Right hindlimb (tissue), 1 donor: Measurements from ENCODE around the gene BMP6.

Experiments
- DNase-seq: peaks from one replicate; pipeline ENCODE4 v3.0.0-alpha.2; 2018

BMP6 gene

DNA sequence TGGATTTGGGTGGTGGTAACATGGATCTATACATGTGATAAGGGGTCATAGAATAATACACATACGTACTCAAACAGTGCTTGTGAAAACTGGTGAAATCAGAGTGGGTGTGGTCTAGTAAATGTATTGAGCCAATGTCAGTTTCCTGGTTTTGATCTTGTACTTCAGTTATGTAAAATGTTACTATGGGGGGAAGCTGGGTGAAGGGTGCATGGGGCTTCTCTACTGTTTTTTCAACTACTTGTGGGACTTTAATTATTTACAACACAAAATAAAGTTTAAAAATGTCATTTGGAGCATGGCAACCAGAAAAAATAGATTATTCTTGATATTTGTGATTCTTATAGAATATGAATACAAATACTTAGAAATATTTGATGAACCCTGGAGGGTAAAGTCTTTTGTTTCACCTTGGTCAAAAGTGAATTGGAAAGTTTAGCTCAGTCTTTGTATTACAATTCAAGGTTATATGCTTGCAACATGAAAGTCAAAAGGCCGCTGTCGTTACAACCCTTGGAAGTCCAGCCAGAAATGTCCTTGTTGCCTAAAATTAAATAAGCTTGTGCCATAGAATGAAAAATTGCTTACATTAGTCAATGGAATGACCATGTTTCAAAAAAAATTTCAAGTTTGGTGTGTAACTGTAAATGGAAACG is 110.6 kb downstream of the BMP6 start:
- DNase-seq = no peak

DNA sequence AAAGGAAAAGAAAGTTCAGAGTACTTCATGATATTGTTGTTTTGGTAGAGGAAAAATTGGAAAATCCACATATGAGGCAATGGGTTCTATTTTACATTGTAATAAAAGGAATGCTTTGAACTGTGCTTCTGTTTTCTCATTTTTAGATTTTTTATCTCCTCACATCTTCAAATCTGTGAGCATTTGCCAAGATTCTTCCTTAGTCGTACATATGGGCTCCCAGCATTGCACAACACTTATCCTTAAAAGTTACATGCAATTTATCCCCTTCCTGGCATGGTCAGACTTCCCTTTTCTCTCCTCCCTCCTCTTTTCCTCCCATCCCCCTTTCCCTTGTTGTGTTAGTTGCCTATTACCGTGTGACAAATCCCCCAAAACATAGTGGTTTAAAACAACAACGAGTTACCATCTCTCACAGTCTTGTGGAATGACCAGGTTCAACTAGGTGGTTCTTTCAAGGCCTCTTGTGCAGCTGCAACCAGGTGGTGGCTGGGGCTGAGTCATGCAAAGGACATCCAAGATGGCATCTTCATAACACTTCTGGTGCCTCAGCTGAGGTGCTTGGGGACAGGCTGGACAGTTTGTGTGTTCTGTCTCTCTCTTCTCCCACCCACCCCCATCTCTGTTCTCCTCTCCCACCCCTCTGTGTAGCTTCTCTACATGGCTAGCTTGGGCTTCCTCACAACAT is 116.0 kb downstream of the BMP6 start:
- DNase-seq = no peak

DNA sequence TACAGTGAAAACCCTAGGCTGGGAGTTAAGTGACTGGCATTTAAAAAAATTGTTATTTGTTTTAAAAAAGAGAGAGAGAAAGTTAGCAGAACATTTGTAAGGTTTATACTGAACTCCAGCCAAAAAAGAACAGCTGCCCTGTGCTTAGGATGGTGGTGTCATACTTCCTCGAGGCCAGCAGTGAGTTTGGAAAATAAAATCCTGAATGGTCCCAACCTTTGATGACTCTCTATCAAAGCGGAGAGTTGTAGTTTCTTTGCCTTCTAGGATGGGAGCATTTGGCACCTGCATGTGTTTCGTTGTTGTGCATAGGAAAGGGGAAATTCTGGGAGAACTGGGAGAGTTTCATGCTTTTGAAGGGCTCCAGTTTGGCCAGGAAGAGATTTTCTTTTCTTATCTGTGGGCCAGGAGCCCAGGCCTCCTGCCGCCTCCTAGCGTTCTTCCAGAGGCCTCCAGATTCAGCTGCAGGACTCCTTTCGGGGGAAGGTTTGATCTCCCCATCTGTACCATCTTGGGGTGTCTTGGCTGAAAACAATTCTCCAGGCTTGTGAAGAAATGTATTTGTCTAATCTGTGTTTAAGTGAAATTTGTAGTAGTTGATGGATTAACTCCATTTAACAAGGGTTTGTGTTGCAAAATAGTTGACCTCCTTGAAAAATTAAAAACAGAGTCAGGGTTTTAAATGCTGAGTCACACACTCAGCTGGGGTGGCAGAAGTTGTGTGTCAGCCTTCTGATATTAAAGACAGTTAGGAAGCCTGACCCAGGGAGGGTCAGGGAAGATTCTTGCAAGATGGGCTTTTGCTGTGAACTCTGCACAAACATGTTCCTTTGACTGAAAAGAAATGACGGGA is 121.3 kb downstream of the BMP6 start:
- DNase-seq = no peak

DNA sequence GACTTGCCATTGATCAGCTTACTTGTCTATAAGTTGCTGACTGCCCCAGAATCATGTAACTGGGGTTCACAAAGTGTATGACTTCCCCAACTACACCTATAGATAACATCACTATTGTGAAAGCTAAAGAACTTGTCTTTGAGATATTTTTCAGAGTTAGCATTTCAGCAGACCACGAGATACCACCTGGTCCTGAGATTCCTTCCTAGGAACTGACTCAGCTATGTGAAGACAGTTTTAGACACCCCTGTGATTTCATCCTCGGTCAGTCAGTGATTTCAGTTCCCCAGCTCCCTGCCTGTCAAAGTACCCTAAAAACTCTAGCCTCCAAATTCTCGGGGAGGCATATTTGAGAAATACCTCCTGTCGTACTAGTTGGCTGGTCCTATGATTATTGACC is 122.3 kb downstream of the BMP6 start:
- no peak for DNase-seq

DNA sequence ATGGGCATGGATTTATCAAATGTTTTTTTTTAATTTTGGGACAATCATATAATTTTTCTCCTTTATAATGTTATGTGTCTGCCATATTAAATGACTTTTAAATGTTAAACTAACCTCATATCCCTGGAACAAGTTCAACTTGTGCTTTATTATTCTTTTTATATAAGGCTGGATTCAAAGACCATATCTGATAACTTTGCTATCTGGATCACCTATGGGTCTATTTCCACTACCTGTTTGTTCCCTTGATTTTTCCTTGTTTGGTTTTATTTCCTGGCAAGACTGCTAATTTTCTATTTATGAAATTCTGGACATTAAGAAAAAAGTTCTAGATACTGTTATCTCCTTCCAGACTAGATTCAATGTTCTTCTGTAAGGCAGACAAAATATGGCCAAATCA is 125.9 kb downstream of the BMP6 start:
- DNase-seq = no peak

DNA sequence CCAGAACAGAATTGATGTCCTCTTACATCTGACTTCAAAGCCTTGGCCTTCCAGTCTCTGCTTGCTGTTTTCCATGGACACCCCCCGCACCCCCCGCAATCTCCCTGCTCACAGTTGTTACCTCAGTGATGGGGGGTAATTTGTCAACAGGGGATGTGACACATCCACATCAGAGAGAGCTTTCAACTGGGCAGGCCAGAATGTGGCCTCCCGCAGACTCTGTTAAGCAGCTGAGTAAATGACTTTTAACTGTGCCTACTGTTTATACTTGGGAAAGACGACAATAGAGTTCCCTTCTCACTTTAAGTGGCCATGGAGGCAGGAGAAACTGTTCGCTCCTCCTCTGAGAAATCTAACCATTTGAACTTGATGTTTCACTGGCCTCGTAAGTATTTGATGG is 133.7 kb downstream of the BMP6 start:
- DNase-seq = no peak

DNA sequence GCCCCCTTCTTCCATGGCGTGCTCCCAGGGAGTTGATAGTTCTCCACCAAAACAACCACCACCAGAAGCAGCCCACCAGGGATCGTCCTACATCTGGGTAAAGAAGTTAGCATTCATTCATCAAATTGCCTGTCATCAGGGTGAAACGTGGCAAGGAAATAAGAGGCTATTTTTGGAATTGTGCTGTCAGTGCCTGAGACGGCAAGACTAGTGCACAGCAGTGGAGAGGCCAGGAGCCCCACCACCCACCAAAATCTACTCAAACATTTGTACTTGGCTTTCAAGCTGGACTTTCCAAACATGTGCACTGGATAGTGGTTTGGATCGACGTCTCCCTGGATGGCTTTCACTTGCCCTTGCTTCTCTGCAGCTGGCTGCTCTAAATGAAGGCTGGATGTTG is 139.9 kb downstream of the BMP6 start:
- DNase-seq = peak; percentile 31

DNA sequence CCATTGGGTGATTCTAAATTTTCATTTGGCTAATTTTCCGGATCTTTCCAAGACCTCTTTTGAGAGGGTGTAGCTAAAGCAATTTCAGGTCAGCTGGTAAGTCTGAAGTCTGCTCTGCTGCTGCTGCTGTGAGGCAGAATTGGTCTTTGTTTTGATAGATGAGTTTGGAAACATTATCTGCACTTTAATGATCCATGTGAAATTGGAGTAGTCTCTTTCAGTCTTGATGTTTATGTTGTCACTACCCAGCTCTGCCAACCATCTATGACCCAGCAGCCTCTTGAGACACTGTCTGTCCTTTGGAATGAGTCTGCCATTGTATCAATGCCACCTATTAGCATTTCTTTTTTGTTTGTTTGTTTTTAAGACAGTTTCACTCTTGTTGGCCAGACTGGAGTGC is 140.6 kb downstream of the BMP6 start:
- DNase-seq = no peak

DNA sequence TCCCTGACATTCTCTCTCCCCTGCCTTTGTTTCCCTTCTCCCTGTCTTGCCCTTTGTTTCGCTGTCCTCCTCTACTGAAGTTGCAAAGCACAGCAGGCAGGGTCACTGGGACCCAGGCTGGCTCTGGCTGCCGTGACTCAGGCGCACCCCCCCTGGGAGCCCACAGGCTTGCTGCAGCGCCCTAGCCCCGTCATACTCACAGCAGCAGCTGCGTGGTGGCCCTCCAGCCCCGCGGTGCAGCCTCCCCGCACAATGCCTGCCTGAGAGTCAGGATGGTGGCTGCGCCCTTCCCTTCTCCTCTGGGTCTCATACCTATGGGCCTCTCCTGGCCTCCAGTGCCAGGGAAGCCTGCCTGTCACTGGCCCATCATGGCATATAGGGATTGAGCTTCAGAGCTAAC is 143.0 kb downstream of the BMP6 start:
- no peak for DNase-seq

DNA sequence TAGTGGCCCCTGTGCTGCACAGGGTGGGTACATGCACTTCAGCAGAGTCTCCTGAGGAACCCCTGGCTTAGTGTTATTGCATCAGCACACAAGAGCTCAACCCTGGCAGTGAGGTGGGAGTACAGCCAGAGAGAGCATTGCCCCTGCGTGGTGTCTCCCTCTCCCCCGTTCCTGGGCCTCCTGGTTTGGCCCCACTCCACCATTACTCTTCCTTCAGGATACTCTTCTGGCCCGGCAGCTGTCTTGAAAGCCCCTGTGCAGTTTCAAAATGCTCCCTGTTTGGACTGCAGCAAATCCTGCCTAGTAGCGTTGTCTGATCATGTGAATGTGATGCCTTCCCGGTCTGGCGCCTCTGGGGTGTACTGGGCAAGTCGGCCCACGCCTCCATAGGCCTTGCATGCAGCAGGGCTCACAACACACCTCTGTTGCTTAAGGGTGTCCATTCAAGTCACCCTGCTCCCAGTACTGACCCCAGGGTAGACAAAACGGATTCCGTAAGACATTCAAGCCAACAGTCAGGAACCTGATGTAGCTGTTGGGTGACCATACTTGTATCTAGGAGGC is 152.6 kb downstream of the BMP6 start:
- DNase-seq = no peak

DNA sequence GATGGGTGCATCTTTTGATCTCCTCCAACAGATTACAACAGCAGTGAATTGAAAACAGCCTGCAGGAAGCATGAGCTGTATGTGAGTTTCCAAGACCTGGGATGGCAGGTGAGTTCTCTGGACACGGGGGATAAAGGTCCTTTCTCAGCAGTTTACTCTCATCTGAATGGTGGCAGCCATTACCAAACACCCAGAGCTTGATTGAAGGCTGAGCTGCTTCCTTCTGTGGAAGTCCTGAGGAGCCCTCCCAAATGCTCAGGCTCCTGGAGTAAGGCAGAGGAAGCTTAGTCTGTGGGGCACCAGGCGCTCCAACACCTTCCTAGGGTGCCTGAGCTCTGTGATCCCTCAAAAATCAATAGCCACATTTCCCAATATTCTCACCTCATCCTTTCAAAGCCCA is 153.1 kb downstream of the BMP6 start:
- no peak for DNase-seq

DNA sequence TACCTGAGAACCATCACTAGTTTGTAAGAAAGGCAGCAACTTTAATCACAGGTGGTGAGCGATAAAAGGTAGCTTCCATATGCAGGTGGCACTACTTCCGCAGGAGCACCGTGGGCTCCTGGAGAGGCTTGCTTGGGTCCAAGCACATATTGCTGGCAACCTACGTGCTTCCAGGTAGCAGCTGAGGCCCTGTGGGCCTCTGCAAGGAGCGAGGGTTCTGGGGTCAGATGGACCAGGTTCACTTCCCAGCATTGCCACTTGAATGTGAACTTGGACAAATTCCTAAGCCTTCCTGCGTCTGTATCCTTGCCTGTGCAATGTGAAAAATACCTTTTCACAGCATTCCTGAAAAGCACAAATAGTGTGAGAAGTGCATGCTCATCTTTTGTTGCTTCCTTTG is 153.7 kb downstream of the BMP6 start:
- no peak for DNase-seq

DNA sequence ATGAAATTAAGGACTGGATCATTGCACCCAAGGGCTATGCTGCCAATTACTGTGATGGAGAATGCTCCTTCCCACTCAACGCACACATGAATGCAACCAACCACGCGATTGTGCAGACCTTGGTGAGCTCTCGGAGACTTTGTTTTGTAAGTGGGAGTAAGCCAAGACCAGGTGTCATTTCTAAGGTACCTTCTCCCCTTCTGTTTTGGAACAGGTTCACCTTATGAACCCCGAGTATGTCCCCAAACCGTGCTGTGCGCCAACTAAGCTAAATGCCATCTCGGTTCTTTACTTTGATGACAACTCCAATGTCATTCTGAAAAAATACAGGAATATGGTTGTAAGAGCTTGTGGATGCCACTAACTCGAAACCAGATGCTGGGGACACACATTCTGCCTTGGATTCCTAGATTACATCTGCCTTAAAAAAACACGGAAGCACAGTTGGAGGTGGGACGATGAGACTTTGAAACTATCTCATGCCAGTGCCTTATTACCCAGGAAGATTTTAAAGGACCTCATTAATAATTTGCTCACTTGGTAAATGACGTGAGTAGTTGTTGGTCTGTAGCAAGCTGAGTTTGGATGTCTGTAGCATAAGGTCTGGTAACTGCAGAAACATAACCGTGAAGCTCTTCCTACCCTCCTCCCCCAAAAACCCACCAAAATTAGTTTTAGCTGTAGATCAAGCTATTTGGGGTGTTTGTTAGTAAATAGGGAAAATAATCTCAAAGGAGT is 154.2 kb downstream of the BMP6 start:
- no peak for DNase-seq

DNA sequence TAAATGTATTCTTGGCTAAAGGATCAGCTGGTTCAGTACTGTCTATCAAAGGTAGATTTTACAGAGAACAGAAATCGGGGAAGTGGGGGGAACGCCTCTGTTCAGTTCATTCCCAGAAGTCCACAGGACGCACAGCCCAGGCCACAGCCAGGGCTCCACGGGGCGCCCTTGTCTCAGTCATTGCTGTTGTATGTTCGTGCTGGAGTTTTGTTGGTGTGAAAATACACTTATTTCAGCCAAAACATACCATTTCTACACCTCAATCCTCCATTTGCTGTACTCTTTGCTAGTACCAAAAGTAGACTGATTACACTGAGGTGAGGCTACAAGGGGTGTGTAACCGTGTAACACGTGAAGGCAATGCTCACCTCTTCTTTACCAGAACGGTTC is 154.8 kb downstream of the BMP6 start:
- no peak for DNase-seq

DNA sequence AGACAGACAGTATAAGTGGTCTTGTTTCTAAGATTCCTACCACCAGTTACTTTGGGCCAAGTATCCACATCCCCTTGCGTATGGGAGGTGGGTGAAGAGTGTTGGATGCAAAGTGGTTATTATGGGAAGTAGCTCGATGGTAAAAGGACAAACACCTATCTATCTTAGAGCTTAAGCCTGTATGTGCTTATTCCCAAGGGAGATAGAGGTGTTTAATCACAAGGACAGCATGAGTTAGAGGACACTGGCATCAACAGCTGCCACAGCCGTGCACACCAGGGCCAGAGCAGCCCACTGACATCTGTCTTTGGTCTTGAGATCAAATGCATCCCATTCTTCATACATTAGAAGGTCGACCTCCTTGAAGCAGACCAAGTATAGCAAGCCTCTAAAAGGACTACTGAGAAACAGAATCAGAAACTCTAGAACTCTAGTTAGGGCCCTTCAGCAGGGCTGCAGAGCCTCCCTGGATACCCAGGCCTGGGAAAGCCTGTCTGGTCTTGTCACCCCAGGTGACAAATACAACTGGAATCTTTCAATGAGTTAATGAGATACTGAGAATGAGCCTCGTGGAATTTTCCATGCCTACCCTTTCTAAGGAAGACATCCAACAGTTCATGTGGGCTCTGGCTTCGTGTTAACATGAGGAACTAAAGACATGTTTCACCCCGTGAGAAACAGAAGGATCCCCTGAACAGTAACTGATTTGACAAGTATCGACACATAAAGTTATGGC is 156.0 kb downstream of the BMP6 start:
- no peak for DNase-seq

DNA sequence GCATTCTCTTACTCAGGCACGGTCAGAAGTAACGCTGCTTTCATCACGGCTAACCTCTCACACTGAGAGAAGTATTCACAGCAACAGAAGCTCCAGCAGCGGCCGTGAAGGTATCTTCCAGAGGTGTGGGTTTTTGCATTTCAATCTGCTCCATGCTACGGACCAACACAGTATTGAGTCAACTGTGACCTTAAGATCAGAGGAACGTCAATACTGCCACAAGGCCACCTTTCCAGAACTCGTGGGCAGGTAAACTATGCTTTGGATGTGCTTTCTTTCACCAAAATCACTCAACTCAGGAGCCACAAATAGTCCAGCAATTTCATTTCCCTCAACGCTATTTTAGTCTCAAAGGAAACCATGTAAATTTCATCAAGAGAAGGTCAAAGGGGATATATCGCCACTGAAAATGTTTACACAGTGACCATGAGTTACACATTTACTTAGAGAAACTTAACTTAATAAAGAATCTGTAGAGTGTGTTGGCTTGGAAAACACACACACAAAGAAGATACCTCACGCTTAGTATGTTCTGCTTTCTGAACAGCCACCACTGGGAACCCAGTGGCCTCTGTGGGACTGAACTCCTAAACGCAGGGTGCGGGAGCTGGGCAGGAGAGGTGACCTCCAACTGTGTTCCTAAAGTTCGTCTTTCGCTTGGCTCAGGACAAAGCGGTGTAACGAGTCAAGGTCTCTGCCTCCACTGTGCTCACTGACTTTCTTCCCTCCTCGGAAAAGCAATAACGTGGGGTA is 156.8 kb downstream of the BMP6 start:
- no peak for DNase-seq

DNA sequence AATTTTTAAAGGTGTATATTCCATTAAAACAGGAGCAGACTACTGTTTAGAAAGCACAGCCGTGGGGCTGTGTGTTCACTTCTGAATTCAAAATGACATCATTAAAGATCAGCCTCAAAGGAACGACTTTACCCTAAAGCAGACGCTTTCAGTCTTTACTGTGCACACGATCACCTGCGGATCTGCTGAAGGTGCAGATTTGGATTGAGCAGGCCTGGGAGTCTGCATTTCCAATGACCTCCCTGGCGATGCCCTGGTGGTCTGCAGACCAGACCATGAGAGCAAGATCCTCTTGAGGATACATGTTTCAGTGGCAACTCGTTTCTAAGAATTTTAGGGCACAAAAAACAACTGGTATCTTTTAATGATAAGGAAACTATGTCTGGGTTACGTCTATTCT is 157.5 kb downstream of the BMP6 start:
- DNase-seq = no peak

DNA sequence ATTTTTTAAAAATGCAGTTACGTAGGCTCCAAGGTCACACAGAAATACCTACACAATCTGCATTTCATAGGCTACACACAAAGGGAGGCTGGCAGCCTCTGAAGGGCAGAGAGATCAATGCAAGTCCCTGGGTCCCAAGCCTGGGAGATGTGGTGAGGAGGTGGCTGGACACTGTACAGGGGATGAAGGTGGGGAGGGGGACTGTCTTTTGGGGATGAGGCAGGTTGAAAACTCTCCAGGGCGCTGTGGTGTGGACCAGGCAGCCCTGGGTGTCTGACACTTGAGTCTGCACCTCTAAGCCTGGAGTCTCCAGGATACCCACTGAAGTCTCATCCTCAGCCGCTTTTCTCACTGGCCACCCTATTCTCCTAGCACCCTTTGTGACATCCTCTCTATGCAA is 160.2 kb downstream of the BMP6 start:
- no peak for DNase-seq

DNA sequence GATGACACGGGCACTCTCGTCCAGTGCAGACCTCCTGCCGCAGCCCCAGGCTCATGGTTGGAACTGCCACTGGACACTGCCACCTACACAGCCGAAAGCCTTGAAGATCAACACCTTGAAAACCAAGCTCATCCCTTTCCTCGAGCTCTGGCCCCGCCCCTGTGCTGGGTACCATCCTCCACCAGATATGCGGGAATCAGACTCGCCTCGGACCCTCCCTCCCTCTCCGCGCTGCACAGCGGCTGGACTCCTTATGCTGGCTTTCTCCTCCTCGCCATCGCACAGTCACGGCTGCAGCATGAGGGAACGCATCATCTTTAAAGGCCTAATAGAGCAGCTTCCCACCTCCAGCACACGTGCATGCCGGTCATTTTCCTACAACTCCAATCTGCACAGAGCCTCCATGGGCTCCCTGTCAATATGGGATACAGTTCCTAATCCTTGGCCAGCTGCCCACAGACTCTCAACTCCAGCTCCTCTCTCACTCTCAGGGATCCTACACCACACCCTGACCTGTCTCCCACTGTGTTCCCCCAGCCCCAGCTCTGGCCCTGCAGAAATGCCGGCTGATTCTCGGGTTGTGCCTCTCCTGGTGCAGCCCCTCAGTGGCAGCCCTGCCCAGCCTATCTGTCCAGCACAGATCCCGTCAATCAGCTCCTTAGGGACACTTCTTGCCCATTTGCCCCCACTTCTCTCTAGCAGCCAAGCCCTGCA is 161.5 kb downstream of the BMP6 start:
- DNase-seq = no peak

DNA sequence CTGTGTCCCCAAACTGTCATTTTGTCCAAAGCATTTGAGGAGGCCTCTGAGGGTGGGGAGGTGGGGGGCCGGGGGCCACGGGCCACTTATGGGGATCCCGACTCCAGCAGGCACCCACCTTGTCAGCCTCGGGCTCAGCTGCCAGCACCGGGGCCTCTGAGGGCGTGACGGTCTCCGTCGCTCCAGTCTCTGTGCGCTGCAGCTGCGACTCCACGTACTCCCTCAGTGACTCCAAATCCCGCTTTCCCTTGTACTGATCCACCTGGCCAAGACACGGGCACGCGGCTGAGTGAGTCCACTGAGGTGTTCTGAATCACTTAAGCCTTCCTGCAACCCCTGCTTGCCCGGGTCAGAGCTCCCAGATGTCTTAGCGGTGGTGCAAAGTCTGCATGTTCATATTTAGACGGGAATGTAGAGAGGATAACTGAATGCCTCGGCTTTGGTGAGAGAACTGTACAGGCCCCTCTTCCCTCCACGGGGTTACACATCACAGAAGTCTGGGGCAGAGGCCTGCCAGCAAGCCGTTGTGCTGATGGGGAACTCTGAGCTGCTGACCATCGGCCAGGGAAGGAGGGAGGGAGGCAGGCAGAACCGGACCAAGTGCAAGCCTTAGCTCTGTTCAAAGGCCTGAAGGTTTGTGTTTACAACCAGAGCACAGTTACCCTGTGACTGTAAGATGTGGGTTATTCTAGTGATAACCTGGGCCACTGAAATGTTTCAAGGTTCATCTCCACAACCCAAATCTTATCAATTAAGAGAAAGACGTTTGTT is 162.9 kb downstream of the BMP6 start:
- no peak for DNase-seq
